BLaER1 (cell line): ENCODE data around the gene TCEA3.
A peak's percentile ranks its signal among the peaks of the same experiment; 100 is the strongest.

ENCODE experiments used
- H3K27ac ChIP-seq: shearing (Covaris generic); formaldehyde crosslinking; 2 replicates; pipeline ENCODE4 v1.8.1; 2022
- H3K27me3 ChIP-seq: shearing (Covaris generic); formaldehyde crosslinking; 2 replicates; pipeline ENCODE4 v1.8.1; 2022
- H3K36me3 ChIP-seq: shearing (Covaris generic); formaldehyde crosslinking; 2 replicates; pipeline ENCODE4 v1.8.1; 2022
- H3K4me1 ChIP-seq: shearing (Covaris generic); formaldehyde crosslinking; 2 replicates; pipeline ENCODE4 v1.8.1; 2022
- H3K4me2 ChIP-seq: shearing (Covaris generic); formaldehyde crosslinking; 2 replicates; pipeline ENCODE4 v1.8.1; 2022
- H3K4me3 ChIP-seq: shearing (Covaris generic); formaldehyde crosslinking; 2 replicates; pipeline ENCODE4 v1.8.1; 2022
- H3K9ac ChIP-seq: shearing (Covaris generic); formaldehyde crosslinking; 2 replicates; pipeline ENCODE4 v1.8.1; 2022
- H3K9me3 ChIP-seq: shearing (Covaris generic); formaldehyde crosslinking; 2 replicates; pipeline ENCODE4 v1.8.1; 2022
- H4K20me1 ChIP-seq: shearing (Covaris generic); formaldehyde crosslinking; 2 replicates; pipeline ENCODE4 v1.8.1; 2022
- Cebpa-rat ChIP-seq: shearing (Covaris generic); IDR thresholded peaks from 2 replicates; pipeline ENCODE4 v1.8.1; 2022

Gene TCEA3

DNA sequence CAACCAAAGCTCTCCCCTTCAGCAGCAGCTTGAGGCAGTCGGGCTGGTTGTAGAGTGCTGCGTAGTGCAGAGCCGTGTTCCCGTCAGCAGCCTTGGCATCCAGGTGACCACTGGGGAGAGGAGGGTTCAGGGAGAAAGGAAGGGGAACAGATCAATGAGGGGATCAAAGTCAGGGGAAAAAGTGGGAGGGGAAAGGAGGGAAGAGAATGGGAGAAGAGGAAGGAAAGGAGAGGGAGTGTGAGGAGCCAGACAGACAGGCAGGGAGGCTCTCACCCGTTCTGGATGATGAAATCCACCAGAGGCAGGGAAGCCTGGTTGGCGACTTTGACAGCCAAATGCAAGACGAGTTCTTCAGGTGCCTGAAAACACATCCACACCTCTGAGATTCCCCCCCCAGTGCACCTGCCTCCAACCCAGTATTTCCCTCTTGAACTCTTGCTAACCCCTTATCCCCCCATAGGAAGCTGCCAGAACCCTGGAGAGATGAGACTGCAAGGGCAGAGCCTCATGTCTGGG is 9.8 kb upstream of the TCEA3 start:
- no peak for TF ChIP-seq Cebpa-rat
- H3K36me3 ChIP-seq = peaks cover 27% of the 10 kb centered on the region
- no peaks in the 10 kb centered on the region for H3K27me3 ChIP-seq
- peaks cover 9% of the 10 kb centered on the region for H3K4me1 ChIP-seq
- H3K9ac ChIP-seq = no peak overlapping the region
- no peak overlapping the region for H3K27ac ChIP-seq
- H3K4me2 ChIP-seq = no peak overlapping the region
- no peaks in the 10 kb centered on the region for H4K20me1 ChIP-seq
- H3K9me3 ChIP-seq = no peaks in the 10 kb centered on the region
- H3K4me3 ChIP-seq = no peak overlapping the region

DNA sequence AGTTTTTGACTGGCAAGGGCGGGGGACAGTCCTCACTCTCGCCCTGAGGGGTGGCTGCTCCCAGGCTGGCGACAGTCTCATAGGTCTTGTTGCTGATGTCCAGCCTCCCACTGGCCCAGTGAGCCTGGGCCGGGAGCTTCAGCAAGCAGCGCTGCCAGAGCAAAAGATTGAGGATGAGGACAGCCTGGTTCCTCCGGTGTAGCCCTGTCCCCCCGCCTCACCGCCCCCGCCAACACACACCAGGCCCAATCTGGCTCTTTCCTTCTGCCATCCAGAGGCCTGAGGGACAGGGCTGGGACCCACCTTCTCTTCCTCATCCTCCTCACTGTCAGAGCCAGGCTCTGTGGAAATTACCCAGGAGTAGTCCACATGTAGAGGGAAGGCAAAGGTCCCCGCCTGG is 8.6 kb upstream of the TCEA3 start:
- no peaks in the 10 kb centered on the region for H4K20me1 ChIP-seq

DNA sequence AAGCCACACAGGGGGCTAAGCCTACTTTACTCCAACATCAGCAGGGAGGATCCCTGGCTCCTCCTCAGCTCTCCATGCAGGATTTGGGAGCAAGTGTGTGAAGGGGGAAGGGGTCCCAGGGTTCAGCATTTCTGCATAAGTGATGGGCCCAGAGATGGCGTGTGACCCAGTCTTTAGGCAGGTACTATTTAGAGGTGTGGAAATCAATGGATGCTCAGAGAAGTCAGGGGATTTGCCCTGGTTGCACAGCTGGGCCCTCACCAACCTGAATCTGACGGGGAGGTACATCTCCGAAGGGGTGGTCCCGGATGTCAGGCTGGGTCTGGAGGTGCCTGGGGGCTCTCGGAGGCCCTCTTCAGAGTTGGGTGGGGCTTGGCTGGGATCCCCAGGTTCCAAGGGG is 6.9 kb upstream of the TCEA3 start:
- Histone ChIP-seq H3K4me2 (no peak overlapping the region), H3K27ac (no peak overlapping the region), H3K9me3 (no peaks in the 10 kb centered on the region), H3K9ac (no peak overlapping the region), H3K4me1 (peaks cover 21% of the 10 kb centered on the region), H3K36me3 (peaks cover 27% of the 10 kb centered on the region), H3K27me3 (peaks cover 6% of the 10 kb centered on the region; the same call in 1 of the 2 replicates), H3K4me3 (no peak overlapping the region), H4K20me1 (no peaks in the 10 kb centered on the region)
- TF ChIP-seq Cebpa-rat = no peak

More for the DNA sequence above, 8.6 kb upstream of the TCEA3 start:
- Histone ChIP-seq H3K27me3 (no peaks in the 10 kb centered on the region), H3K36me3 (peaks cover 27% of the 10 kb centered on the region), H3K9me3 (no peaks in the 10 kb centered on the region), H3K4me3 (no peak overlapping the region), H3K4me1 (peaks cover 18% of the 10 kb centered on the region), H3K9ac (no peak overlapping the region), H3K4me2 (no peak overlapping the region), H3K27ac (no peak overlapping the region)
- no peak for TF ChIP-seq Cebpa-rat

DNA sequence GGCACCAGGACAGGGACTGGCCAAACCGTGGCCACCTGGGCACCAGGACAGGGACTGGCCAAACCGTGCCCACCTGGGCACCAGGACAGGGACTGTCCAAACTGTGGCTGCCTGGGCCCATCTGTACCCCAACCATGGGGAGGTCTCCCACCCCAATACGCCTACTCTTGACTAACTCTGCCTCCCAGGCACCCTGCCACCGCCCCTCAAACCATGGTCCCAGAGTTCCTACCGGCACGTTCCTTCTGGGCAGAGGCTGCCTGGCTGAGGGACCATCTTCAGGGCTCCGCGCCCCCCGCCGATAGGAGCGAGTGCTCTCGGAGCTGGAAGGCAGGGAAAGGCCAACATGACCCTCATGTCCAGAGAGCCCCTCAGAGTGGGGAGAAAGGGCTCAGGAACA is 6.3 kb upstream of the TCEA3 start:
- Histone ChIP-seq H3K27ac (no peak overlapping the region), H3K4me1 (peaks cover 15% of the 10 kb centered on the region), H3K9ac (no peak overlapping the region), H3K27me3 (peaks cover 12% of the 10 kb centered on the region), H3K36me3 (peaks cover 27% of the 10 kb centered on the region), H3K4me2 (no peak overlapping the region), H3K4me3 (no peak overlapping the region), H3K9me3 (no peaks in the 10 kb centered on the region), H4K20me1 (no peaks in the 10 kb centered on the region)
- no peak for TF ChIP-seq Cebpa-rat

DNA sequence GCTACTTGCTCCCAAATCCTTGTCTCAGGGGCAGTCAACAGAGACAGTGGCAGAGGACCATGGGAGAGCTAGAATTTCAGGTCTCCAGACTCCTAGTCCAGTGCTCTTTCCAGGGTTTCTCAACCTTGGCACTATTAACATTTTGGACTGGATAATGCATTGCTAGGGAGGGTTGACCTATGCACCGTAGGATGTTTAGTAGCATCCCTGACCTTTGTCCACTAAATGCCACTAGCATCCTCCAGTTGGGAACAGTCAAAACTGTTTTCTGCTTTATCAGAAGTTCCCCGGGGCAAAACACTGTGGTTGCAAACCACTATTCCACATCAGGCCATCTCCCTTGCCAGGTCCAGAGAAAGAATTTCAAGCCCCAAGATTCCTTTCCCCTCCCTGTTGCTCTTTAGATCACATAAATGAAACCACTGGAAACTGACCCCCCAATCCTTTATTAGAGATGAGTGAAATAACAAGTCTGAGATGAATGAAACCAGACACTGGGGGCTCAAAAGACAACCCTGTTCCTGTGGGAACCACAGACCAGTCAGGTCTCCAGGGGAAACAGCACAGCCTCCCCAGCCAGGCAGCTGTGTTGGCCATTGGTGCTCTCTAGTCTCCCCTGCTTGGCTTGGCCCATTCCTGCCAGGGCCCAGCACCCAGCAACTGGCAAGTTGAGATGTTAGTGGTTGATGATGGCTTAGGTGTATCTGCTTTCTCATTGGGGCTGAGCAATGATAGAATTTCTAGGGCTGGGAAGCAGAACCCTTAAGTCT is 3.8 kb upstream of the TCEA3 start:
- Histone ChIP-seq H3K36me3 (peaks cover 22% of the 10 kb centered on the region), H3K4me2 (peak overlapping the region; percentile 51)

DNA sequence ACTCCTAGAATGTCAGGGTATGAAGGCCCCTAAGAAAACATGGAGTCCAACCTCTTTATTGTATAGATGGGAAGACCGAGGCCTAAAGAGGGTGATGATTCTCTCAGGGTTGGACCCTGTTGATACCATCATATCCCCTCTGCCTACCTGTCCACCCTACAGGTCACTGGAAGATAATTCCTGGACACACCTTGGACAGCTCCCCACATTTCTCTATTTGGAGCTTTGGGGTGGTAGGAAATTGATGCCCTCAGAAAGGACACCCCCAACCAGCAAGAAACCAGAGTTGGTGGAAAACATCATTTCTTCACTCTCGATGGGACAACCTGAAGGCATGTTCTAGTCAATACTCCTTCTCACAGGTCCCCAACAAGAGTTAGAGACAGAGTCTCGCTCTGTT is 3.0 kb upstream of the TCEA3 start:
- H3K36me3 ChIP-seq = peaks cover 15% of the 10 kb centered on the region
- no peaks in the 10 kb centered on the region; the same call in 1 of the 2 replicates for H4K20me1 ChIP-seq
- H3K4me2 ChIP-seq = peak overlapping the region; percentile 51; the same call in 1 of the 2 replicates
- no peaks in the 10 kb centered on the region for H3K9me3 ChIP-seq
- peaks cover 33% of the 10 kb centered on the region for H3K4me1 ChIP-seq
- no peak for TF ChIP-seq Cebpa-rat
- H3K27ac ChIP-seq = no peak overlapping the region
- peaks cover 45% of the 10 kb centered on the region for H3K27me3 ChIP-seq
- H3K4me3 ChIP-seq = no peak overlapping the region
- H3K9ac ChIP-seq = no peak overlapping the region

More for the DNA sequence above, 3.8 kb upstream of the TCEA3 start:
- Histone ChIP-seq H3K4me3 (no peak overlapping the region), H4K20me1 (no peaks in the 10 kb centered on the region; the same call in 1 of the 2 replicates), H3K4me1 (peaks cover 29% of the 10 kb centered on the region), H3K9ac (no peak overlapping the region), H3K27ac (no peak overlapping the region), H3K9me3 (no peaks in the 10 kb centered on the region), H3K27me3 (peaks cover 37% of the 10 kb centered on the region)
- no peak for TF ChIP-seq Cebpa-rat

DNA sequence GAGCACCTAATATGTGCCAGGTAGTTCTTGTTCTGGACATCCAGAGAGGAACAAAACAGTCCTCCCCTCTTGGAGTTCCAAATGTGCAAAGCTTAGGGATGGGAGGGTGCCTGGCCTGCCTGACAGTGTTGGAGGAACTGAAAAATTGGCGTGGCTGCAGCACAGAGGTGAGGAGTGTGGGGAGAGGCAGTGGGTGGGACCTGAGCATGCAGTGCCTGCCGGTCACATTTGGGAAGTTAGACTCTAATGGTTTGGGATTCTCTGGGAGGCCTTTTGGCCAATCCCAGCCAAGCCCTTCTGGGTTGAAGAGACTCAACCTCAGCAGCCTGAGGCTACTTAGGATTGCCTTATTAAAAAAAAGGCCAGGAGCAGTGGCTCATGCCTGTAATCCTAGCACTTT is 2.3 kb upstream of the TCEA3 start:
- Histone ChIP-seq H3K27ac (no peak overlapping the region), H3K4me3 (no peak overlapping the region), H3K9ac (no peak overlapping the region), H3K36me3 (peaks cover 15% of the 10 kb centered on the region), H3K9me3 (no peaks in the 10 kb centered on the region), H3K27me3 (peaks cover 52% of the 10 kb centered on the region), H3K4me1 (peaks cover 37% of the 10 kb centered on the region), H4K20me1 (no peaks in the 10 kb centered on the region; the same call in 1 of the 2 replicates), H3K4me2 (no peak overlapping the region)
- no peak for TF ChIP-seq Cebpa-rat

DNA sequence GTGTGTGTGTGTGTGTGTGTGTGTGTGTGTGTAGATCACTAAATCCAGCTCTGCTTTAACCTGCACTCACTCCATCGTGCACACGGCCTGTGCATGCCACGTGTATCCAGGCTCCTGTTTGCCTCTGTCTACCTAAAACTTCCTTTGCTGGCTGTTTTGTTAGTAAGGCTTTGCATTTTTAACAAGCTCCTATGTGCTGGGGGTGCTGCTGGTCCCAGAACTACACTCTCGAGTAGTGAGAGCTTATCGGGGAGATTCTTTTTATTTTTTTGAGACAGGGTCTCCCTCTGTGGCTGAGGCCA is 596 bp upstream of the TCEA3 start:
- Histone ChIP-seq H3K9me3 (no peaks in the 10 kb centered on the region), H3K4me2 (peak overlapping the region; percentile 94), H3K27me3 (peaks cover 54% of the 10 kb centered on the region), H3K9ac (no peak overlapping the region), H3K36me3 (no peaks in the 10 kb centered on the region), H3K27ac (no peak overlapping the region), H4K20me1 (no peaks in the 10 kb centered on the region; the same call in 1 of the 2 replicates), H3K4me3 (peak overlapping the region; percentile 65), H3K4me1 (peaks cover 37% of the 10 kb centered on the region)
- no peak for TF ChIP-seq Cebpa-rat

DNA sequence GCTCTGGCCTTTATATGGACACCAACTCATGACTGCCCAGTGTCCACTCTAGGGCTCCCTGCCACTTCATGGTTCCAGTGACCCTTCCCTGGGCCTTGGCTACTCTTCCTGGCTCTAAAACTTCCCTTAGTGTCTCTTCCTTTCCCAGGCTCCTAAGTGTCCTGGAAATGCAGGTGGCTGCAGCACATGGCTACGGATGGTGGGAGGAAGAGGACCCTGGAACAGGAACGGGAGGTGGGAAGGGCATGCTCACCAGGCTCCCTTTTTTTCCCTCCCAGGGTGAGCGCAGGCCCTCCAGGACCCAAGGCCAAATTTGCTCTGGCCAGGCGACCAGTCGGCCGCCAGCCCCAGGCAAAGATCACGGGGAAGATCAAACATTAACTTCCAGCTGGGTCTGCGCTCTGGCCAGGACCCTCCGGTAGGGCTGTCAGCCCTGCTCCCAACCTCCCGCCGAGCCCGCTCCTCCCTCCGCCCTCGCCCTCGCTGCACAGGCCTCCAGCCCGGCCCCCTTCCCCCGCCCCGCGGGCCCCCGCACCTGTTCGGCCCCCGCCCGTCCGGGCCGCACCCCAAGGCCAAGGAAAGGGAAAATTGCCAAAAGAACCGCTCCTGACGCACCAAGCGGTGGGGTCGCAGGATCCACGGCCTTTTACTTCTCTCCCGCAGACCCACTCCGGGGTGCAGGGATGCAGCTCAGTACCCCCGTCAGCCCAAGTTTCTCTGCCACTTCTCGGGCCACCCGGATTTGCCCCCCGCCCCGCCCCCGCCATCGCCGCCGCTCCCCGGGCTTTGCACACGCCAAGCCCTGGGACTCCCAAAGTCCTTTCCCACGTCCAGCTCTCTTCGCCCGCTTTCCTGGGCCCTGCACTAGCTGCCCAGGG is 894 bp downstream of the TCEA3 start:
- no peak overlapping the region for H3K9ac ChIP-seq
- peaks cover 34% of the 10 kb centered on the region for H3K4me1 ChIP-seq
- H3K4me2 ChIP-seq = peak overlapping the region; percentile 94
- TF ChIP-seq Cebpa-rat = no peak
- no peaks in the 10 kb centered on the region for H3K36me3 ChIP-seq
- H3K27me3 ChIP-seq = peaks cover 54% of the 10 kb centered on the region
- H3K9me3 ChIP-seq = no peaks in the 10 kb centered on the region
- H3K4me3 ChIP-seq = peak overlapping the region; percentile 65
- no peak overlapping the region for H3K27ac ChIP-seq
- no peaks in the 10 kb centered on the region; the same call in 1 of the 2 replicates for H4K20me1 ChIP-seq

DNA sequence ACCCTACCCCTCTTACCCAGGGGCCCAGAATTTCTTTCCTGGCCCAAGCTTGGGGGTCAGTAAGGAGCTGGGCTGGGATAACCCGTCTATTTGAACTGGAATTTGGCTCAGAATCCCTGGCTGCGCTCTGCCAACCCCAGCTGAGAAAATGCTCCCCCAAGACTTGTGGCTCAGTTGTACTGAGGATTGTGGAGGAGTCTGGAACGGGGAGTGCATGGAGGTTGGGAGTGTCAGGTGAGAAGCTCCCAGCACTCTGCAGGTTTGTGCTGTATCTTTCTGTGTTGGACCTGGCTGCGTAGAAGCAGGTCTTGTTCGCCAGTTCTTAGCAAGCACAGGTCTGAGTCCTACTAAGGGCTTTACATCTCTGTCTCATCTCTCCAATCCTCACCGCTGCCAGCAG is 1.6 kb downstream of the TCEA3 start:
- Histone ChIP-seq H4K20me1 (no peaks in the 10 kb centered on the region; the same call in 1 of the 2 replicates), H3K36me3 (no peaks in the 10 kb centered on the region), H3K27me3 (peaks cover 54% of the 10 kb centered on the region), H3K27ac (no peak overlapping the region), H3K9me3 (no peaks in the 10 kb centered on the region), H3K4me1 (peaks cover 26% of the 10 kb centered on the region), H3K4me2 (peak overlapping the region; percentile 40), H3K4me3 (no peak overlapping the region), H3K9ac (no peak overlapping the region)
- no peak for TF ChIP-seq Cebpa-rat
